GM21367 (cell line): Measurements from ENCODE around the gene DNAH1.
"Not testable (repeated sequence)": the region's sequence is repeated elsewhere in the genome, so short reads cannot be mapped to it uniquely, and the experiment has no call there.

ENCODE experiments used
- ATAC-seq: cut with Tn5 transposase; IDR thresholded peaks from one replicate; pipeline ENCODE4 v1.9.1; 2021; ENCODE audit not compliant: unreplicated experiment

DNAH1 gene

GRCh38 chr3:52315977-52316764, at the start of gene DNAH1:
DNAH1 (plus strand) TSS chr3:52316319; CDS start chr3:52322443, 6,124 bp downstream.
- no peak for ATAC-seq

GRCh38 chr3:52268036-52268435, 48.1 kb upstream of the DNAH1 start:
- ATAC-seq: no peak

DNA sequence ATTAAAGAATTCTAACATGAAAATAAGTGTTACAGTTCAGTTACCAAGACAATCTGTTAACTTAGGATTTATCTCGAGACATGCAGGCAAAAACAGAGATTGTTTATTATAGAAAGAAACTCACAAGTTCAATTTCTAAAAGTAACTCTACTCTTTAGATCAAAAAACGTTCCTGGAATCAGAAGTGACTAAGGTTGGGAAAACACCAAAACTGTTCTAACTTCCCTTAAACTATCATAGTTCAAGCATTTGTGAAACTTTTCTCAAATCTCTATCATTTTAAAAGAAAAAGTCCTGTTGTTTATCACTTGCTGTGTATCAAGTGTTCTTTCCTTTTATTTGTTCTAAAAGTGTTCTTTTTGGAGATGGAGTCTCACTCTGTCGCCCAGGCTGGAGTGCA, 46.3 kb upstream of the DNAH1 start:
- no peak for ATAC-seq

DNA sequence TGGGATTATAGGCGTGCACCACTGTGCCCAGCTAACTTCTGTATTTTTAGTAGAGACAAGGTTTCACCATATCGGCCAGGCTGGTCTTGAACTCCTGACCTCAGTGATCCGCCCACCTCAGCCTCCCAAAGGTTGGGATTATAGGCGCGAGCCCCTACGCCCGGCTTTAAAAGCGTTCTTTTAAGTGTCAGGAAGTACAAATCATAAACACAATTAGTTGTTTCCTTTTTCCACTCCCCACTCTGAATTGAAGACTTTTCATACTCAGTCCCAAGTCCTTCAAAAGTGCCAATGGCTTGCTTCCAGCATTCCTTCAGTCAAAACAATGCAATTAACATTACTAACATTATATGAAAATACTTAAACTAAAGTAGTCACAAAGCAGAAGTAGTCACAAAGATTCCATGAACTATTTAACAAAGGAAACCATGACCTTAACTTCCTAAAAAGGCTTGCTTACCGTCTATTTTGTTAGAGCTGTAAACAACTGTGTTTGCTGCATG, 45.8 kb upstream of the DNAH1 start:
- no peak for ATAC-seq

GRCh38 chr3:52272172-52272571, 43.9 kb upstream of the DNAH1 start:
- not testable (repeated sequence) for ATAC-seq

GRCh38 chr3:52272831-52273230, 43.3 kb upstream of the DNAH1 start:
- ATAC-seq: no peak

DNA sequence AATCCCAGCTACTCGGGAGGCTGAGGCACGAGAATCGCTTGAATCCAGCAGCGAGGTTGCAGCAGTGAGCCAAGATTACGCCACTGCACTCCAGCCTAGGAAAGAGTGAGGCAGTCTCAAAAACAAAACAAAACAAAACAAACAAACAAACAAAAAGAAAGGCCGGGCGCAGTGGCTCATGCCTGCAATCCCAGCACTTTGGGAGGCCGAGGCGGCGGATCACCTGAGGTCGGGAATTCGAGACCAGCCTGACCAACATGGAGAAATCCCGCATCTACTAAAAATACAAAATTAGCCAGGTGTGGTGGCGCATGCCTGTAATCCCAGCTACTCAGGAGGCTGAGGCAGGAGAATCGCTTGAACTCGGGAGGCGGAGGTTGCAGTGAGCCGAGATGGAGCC, 41.3 kb upstream of the DNAH1 start:
- ATAC-seq: not testable (repeated sequence)

GRCh38 chr3:52277071-52277964, 38.8 kb upstream of the DNAH1 start:
- ATAC-seq: peak; percentile 34

DNA sequence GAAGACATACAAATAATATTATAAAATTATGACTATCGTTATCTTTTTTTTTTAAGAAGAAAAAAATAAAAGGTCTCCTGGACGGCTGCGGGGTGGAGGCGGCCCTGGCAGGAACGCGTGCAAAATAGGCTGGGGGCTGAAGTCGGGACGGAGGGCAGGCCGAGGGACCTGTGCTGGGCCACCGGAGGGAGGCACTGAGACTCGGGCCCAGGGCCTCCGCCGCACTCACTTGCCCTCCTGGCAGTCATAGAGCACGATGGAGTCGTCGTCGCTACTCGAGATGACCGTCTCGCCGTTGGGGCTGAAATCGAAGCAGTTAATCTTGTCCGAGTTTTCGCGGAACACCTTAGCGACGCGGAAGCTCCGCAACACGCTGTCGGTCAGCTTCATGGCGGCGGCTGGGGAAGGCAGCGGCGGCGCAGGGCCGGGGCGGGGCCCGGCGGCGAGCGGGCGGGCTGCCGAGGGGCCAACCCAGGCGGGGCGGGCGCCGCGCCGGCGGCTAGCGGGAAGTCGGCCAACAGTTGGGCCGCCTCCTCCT, 38.1 kb upstream of the DNAH1 start:
- peak; percentile 43 for ATAC-seq

GRCh38 chr3:52278510-52279069, 37.5 kb upstream of the DNAH1 start, which contains the start of gene WDR82:
WDR82 (minus strand) TSS chr3:52278649; CDS start chr3:52278361, 288 bp downstream.
- ATAC-seq: peak; percentile 70

DNA sequence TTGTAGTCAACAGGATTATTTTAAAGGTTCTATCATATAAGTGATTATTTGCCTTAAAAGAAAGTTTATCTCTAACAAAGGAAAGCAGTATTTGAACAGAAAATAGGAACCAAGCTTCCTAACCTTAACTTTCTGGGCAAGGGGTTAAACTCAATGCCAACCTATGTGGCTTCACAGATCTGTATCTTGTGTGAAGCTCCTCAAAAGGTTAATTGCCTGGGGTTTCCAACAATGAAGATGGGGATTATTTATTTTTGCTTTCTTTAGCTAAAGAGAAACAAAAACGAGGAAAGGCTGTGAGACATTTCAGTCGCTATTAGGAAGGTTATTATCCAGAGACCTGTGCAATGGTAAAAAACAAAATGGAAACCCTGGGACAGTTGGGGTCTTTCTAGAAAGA, 36.5 kb upstream of the DNAH1 start:
- no peak for ATAC-seq

DNA sequence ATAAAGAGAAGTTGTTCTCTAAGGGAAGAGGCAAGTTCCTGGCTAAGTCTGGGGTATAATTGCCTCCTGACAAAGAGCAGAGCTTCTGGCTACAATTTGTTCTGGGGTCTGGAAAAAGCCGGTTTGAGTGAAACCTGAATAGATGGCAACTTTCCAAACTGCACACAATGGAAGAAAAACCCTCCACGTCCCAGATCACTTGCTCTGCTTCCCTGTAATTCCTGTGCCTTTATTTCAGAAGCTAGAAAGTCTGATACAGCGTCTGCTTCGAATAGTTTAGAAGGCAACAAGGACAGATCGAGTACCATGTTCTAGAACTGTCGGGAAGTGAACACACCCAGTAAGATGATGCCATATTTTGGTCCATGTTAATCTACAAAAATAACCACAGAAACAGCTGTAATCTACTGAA, 36.1 kb upstream of the DNAH1 start:
- ATAC-seq: no peak

DNA sequence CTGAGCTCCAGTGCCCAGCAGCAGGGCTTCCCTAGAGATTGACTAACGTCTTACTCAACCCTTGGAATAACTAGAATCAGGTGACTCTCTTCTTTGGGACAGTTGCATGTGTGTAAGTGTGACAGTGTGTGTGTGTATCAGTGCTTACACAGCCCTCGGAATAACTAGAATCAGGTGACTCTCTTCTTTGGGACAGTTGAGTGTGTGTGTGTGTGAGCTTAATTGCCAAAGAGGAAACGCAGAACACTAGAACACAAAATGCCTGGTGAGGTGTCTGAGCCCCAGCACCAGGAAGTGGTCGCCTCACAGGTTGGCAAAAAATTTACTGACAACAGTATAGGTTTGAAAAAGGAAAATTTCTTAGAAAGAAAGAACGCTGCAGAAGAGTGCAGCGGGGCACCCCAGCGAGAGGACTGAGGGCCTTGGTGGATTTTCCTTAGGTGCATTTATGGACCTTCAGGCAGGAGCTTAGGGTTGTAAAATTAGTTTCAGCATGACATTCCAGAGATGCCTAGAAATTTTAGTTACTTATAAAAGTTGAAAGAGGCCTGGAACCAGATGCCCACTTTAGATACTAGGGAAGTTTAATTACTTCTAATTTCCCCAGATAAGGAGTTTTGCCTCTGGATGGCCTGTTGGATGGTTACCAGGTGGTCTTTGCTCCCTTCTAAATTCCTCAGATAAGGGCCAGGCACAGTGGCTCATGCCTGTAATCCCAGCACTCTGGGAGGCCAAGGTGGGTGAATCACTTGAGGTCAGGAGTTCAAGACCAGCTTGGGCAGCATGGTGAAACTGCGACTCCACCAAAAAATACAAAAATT, 33.9 kb upstream of the DNAH1 start:
- ATAC-seq: no peak

- ATAC-seq: no peak
These were observed 32.8 kb upstream of the DNAH1 start for GRCh38 chr3:52283306-52283705.

GRCh38 chr3:52284051-52284450, 32.1 kb upstream of the DNAH1 start:
- not testable (repeated sequence) for ATAC-seq

GRCh38 chr3:52286777-52287110, 29.4 kb upstream of the DNAH1 start:
- no peak for ATAC-seq

GRCh38 chr3:52288674-52289073, 27.4 kb upstream of the DNAH1 start:
- no peak for ATAC-seq

DNA sequence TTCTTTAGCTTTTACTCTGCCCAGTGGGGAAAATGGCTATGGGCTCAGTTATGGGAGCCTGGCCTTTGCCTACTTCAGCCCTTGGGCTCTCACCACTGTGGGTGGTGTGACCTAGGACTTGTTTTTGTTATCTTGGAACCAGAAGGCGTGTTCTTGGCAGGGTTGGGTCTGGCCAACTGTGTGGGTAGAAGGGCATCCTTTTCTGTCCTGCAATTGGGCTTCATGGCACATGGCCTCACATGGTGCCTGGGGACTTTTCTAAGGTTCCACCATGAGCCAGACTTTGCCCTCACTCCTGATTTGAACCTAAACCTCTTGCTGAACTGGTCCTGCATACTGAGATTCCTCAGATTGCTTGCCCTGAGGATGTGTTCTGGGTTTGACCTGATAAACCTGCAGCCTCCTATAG, 26.8 kb upstream of the DNAH1 start:
- no peak for ATAC-seq

GRCh38 chr3:52289747-52290595, 26.1 kb upstream of the DNAH1 start:
- no peak for ATAC-seq
